ENCODE data around the gene RNF212. TPM values are rescaled to one million over a fixed set of nuclear protein-coding genes. Genes with fewer than 3 reads are reported as not detected.
A peak's percentile ranks its signal among the peaks of the same experiment; 100 is the strongest.
"Not testable (repeated sequence)": the region's sequence is repeated elsewhere in the genome, so short reads cannot be mapped to it uniquely, and the experiment has no call there.

RNF212 gene
- total RNA-seq, 4 donors from 2014 or later = 4.5 to 6.6 (median 5.4) TPM; not detected in 1

DNA sequence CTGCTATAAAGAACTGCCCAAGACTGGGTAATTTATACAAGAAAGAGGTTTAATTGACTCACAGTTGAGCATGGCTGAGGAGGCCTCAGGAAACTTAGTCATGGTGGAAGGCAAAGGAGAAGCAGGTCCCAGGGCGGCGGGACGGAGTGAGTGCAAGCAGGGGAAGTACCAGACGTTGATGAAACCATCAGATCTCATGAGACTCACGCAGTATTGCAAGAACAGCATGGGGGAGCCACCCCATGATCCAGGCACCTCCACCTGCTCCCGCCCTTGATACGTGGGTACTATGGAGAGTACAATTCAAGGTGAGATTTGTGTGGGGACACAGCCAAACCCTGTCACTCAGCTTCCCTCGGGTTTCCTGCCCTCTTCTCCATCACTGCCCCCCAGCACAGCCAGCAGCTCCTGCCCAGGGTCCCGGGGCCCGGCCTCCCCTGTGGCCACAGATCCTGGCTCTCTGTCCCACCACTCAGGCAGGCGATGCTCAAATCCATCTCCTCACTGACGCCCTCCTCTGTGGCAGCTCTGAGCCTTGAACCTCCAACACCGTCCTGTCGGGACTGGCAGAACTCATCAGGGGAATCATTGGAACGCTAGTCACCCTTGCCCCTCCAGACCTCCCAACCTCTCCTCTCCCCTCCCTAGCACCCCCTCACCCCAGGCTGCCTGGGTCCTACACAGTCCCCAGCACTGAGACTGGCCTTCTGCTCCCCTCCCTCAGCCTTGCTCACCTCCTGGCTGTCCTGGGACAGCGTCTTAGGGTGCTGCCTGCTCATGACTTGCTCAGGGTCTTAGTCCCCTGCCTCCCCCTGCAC lies 64.4 kb downstream of the RNF212 start:
- no peaks in the 10 kb centered on the region for H3K36me3 ChIP-seq
- H3K4me3 ChIP-seq = no peak overlapping the region
- H3K9me3 ChIP-seq = no peaks in the 10 kb centered on the region
- no peak for TF ChIP-seq POLR2A (IDR thresholded peaks at IDR 0.05)
- TF ChIP-seq, protein P1, sequence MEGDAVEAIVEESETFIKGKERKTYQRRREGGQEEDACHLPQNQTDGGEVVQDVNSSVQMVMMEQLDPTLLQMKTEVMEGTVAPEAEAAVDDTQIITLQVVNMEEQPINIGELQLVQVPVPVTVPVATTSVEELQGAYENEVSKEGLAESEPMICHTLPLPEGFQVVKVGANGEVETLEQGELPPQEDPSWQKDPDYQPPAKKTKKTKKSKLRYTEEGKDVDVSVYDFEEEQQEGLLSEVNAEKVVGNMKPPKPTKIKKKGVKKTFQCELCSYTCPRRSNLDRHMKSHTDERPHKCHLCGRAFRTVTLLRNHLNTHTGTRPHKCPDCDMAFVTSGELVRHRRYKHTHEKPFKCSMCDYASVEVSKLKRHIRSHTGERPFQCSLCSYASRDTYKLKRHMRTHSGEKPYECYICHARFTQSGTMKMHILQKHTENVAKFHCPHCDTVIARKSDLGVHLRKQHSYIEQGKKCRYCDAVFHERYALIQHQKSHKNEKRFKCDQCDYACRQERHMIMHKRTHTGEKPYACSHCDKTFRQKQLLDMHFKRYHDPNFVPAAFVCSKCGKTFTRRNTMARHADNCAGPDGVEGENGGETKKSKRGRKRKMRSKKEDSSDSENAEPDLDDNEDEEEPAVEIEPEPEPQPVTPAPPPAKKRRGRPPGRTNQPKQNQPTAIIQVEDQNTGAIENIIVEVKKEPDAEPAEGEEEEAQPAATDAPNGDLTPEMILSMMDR (IDR thresholded peaks at IDR 0.05) = no peak
- no peaks in the 10 kb centered on the region for H3K27me3 ChIP-seq
- H3K27ac ChIP-seq = no peak overlapping the region
- peaks cover 0 to 13% (median 0%) of the 10 kb centered on the region in 4 donors for H3K4me1 ChIP-seq
- peak in 2 of 3 donors; percentile 37 to 46 for DNase-seq

DNA sequence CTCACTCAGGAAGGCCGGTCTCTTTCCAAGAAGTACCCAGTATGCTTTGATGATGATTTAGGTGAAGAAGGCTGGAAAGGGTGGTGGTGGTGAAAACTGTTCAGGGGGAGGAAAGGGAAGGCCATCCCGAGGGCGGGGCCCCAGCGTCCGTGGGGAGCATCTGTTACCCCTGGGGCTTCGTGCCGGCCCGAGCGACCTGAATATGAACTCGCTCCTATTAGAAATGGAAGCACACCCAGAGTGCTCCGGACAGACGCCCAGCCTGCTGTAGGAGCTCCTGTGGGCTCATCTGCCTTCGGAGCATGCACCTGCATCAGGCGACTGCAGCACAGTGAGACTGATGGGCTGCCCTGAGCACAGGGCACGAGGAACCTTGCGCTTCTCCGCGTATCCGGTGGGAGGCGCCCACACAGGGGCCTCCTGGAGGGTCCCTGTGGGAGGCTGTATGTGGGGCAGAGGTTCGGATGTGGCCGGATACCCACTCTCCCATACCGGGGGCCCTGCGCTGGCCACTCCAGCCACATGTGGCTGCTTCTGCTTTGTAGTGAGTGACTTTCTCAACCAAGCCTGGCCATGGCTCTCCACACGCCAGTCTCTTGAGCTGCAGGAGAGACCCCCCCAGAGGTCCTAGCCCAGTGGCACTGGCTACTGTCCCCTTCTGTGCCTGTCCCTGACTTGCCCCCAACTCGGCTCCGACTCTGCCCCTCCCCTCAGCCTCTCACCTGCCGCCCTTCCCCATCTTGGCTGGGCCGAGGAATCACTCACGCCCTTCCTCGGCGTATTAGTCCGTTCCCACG lies 65.2 kb downstream of the RNF212 start:
- Histone ChIP-seq H3K36me3 (no peaks in the 10 kb centered on the region), H3K4me3 (peak overlapping the region in 2 of 4 donors; percentile 44 to 48), H3K4me1 (peaks cover 0 to 18% (median 0%) of the 10 kb centered on the region in 4 donors), H3K27me3 (no peaks in the 10 kb centered on the region), H3K27ac (peak overlapping the region in 1 of 4 donors; percentile 18), H3K9me3 (no peaks in the 10 kb centered on the region)
- TF ChIP-seq, protein P1 (IDR thresholded peaks at IDR 0.05) = no peak
- no peak for TF ChIP-seq POLR2A (IDR thresholded peaks at IDR 0.05)
- peak in 2 of 3 donors; percentile 43 to 48 for DNase-seq

DNA sequence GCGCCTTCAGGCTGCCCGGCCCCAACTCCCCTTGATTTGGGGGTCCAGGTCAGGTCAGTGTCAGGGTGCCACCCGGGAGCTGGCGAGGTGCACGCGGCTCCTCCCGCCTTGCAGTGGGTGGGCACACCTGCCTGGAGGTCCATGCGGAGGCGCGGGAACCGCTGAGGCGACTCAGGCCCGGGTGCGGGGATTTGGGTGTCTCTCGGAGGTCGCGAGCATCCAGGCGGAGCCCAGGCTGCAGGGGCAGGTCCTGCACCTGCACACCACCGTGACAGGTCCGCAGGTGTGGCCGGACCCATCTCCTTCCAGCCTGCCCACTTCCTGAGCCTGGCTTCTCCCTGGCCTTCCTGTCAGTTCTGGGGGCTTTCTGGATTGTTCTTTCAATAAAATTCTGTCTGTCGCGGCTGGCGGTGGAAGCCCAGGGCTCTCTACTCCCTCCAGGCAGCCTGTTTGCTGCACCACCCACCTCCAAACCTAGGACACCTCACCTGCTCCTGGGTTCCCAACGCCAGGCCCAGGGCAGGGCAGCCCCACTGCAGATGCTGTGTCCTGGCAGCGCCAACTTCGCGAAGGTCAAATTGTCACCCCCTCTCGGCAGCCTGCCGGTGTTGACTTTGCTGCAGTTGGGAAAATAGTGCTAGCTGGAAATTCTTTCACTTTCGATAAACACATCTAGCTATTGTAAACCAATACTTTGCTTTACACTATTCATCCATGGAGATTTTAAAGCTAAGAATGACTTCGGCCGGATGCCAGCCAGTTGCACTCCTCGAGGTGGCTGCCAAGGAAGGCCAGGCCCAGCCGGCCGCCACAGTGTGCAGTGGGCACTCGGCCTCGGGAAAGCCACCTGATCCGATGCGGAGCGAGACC lies 66.0 kb downstream of the RNF212 start:
- peak in 2 of 3 donors; percentile 53 to 63 for DNase-seq
- peak overlapping the region in 3 of 4 donors; percentile 18 to 58 (median 22) for H3K27ac ChIP-seq
- H3K4me3 ChIP-seq = peak overlapping the region in 2 of 4 donors; percentile 44 to 48

DNA sequence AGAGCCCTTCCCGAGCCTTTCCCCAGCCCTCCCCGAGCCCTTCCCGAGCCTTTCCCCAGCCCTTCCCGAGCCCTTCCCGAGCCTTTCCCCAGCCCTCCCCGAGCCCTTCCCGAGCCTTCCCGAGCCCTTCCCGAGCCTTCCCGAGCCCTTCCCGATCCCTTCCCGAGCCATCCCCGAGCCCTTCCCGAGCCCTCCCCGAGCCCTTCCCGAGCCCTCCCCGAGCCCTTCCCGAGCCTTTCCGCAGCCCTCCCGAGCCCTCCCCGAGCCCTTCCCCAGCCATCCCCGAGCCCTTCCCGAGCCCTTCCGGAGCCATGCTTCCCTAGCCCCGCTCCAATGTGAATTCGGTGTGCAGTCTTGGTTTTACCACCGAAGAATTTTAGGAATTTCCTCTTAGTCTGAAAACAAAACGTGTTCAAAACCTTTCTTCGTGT lies 66.8 kb downstream of the RNF212 start:
- not testable (repeated sequence) for H3K36me3 ChIP-seq, H3K9me3 ChIP-seq, H3K27me3 ChIP-seq
- DNase-seq = peak in 2 of 3 donors; percentile 79 to 96
- H3K27ac ChIP-seq = peak overlapping the region in 1 of 4 donors; percentile 18
- peaks cover 0 to 26% (median 0%) of the 10 kb centered on the region in 4 donors for H3K4me1 ChIP-seq
- H3K4me3 ChIP-seq = peak overlapping the region in 2 of 4 donors; percentile 44 to 48

More for the DNA sequence above, 66.0 kb downstream of the RNF212 start:
- no peaks in the 10 kb centered on the region for H3K9me3 ChIP-seq
- TF ChIP-seq POLR2A (IDR thresholded peaks at IDR 0.05) = no peak
- TF ChIP-seq, protein P1 (IDR thresholded peaks at IDR 0.05) = peak in 3 of 6 experiments; percentile 3 to 17 (median 6)
- no peaks in the 10 kb centered on the region for H3K27me3 ChIP-seq
- no peaks in the 10 kb centered on the region for H3K36me3 ChIP-seq
- H3K4me1 ChIP-seq = peaks cover 0 to 20% (median 0%) of the 10 kb centered on the region in 4 donors

DNA sequence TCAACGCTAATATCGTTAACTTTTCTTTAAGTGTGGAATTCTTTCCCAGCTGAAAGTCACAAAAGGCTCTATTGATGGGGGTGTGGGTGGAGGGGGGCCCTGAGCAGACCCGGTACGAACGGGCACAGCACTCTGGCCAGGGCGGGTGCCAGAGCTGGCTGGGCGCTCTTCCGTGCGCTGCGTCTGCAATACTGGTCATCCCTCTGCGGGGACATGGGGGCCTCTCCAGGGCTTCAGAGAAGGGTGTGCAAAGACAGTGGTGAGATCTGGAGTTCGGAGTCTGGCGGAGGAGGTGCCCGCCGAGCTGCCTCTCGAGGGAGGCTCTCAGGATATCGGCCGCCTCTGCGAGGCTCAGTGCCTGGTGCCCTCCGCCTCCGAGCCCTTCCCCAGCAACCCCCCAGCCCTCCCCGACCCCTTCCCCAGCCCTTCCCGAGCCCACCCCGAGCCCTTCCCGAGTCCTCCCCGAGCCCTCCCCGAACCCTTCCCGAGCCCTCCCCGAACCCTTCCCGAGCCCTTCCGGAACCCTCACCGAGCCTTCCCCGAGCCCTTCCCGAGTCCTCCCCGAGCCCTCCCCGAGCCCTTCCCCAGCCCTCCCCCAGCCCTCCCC lies 67.7 kb downstream of the RNF212 start:
- Histone ChIP-seq H3K36me3 (no peaks in the 10 kb centered on the region), H3K4me1 (peaks cover 0 to 35% (median 0%) of the 10 kb centered on the region in 4 donors), H3K4me3 (no peak overlapping the region), H3K27me3 (no peaks in the 10 kb centered on the region), H3K9me3 (no peaks in the 10 kb centered on the region), H3K27ac (no peak overlapping the region)
- DNase-seq = peak in 1 of 3 donors; percentile 30
- TF ChIP-seq, protein P1 (IDR thresholded peaks at IDR 0.05) = no peak
- TF ChIP-seq POLR2A (IDR thresholded peaks at IDR 0.05) = no peak
